Prostate gland (tissue), 2 donors: ENCODE data around the gene ACAD11. TPM values are rescaled to one million over a fixed set of nuclear protein-coding genes. Genes with fewer than 3 reads are reported as not detected.

ENCODE experiments used
- DNase-seq: peaks from one replicate; pipeline ENCODE4 v3.0.0-alpha.2; 2019; ENCODE audit warnings: low spot score
- H3K27ac ChIP-seq, 2 donors: fragments of 200-600 bp; sonication (generic); 2 replicates each; pipeline ENCODE4 v1.5.1; 2017 to 2019
- H3K27me3 ChIP-seq: fragments of 200-600 bp; sonication (generic); replicated peaks from 2 replicates; pipeline ENCODE4 v1.5.1; 2019; ENCODE audit not compliant: insufficient read depth
- H3K36me3 ChIP-seq, 2 donors: fragments of 200-600 bp; sonication (generic); 1 replicate in 1 of 2; 2 replicates in 1 of 2; pipeline versions ENCODE4 v1.5.1 to v1.8.1; 2017 to 2019
- H3K4me1 ChIP-seq: fragments of 200-600 bp; sonication (generic); replicated peaks from 2 replicates; pipeline ENCODE4 v1.5.1; 2019
- H3K4me3 ChIP-seq, 2 donors: fragments of 200-600 bp; sonication (generic); 2 replicates each; pipeline ENCODE4 v1.5.1; 2017 to 2019
- H3K9me3 ChIP-seq: fragments of 200-600 bp; sonication (generic); 2 replicates; pipeline ENCODE4 v1.5.1; 2017
- POLR2A ChIP-seq: fragments of 450-650 bp; IDR thresholded peaks from one replicate; pipeline ENCODE4 v1.6.1; 2016; ENCODE audit warnings: antibody characterized with exemption, mild to moderate bottlenecking
- POLR2AphosphoS5 ChIP-seq: sonication (generic); formaldehyde crosslinking; IDR thresholded peaks from one replicate; pipeline ENCODE4 v1.6.1; 2017; ENCODE audit warnings: antibody characterized with exemption
- WGBS: methylation state at CpG from one replicate; pipeline ENCODE4 v1.1.5; 2018; 5-methylcytosine and 5-hydroxymethylcytosine counted together
- intact Hi-C: fragments of 100-400 bp; cut with DNase I; formaldehyde crosslinking; loops from one replicate; pipeline ENCODE4 v1.14.2; 2022
- total RNA-seq, 2 donors: library from RNA; depleted of rRNA; stranded (reverse); fragments of >200 nt; gene quantifications; one replicate each; pipeline ENCODE4 v1.1.0, GENCODE V29; 2016
- TF ChIP-seq, protein P1 (sequence below), 4 experiments: fragments of 200-600 bp in 2 of 4; fragments of 450-650 bp in 2 of 4; sonication (generic) in 2 of 4; IDR thresholded peaks; 1 replicate in 3 of 4; 2 replicates in 1 of 4; pipeline ENCODE4 v1.5.1; 2016 to 2019; ENCODE audit warnings: antibody characterized with exemption in 4 of 4, mild to moderate bottlenecking in 2 of 4, moderate library complexity in 2 of 4

Gene ACAD11
- total RNA-seq, 2 donors from 2014 or later, result 13.8 to 22.7 TPM

DNA sequence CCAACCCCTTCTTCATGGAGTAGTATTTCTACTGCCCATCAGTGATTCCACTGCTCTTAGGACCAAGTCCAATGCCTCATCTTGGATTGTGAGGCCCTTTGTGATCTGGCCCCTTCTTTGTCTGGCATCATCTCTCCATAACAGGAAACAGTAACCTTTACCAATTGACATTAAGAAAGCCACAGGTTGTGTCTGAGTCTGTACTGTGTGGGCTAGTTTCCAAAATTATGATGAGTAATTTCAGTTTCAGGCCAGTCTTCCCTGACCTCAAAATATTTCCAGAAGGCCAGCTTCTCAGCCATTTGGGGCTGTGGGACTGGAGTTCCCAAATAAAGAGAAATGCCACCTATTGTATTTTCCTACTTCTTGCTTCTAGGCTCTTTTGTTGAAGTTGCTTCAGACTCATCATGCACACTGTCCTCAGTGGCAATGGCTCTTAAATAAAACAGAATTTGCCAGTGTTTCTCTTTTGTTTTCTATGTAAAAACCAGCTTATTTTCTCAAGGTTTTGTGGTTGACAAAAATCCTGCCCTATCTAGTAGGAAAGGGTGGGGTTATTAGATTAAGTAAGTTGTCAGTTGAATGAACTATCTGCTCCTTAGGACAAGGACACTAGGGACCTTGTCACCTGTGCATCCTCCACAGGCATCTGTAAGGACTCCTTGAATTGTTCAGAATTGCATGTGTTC lies 109.6 kb downstream of the ACAD11 start:
- intact Hi-C loops, result no loop called here
- no peak for TF ChIP-seq POLR2A
- Histone ChIP-seq H3K9me3 (no peaks in the 10 kb centered on the region), H3K36me3 (no peaks in the 10 kb centered on the region), H3K27me3 (no peaks in the 10 kb centered on the region), H3K4me3 (no peak overlapping the region), H3K4me1 (no peaks in the 10 kb centered on the region), H3K27ac (no peak overlapping the region)
- DNase-seq, result no peak

DNA sequence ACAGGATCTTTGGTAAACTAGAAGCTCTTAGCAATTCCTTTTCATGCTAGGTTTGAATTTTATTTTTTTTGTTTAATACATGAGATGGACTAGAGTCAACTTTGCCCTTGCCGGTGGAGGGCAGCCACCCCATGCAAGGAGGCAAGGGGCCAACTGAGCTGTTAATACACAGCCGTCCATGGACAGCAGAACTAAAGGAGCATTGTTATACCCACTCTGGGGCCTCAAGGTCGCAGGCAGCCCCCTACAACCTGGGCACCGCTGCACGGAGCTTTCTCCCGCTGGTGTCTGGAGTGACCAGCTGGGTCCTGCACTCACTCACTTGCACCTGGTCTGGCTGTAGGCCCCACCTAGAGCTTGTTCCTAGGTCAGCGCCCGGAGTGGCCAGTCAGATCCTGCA lies 110.4 kb downstream of the ACAD11 start:
- no peak overlapping the region for H3K4me3 ChIP-seq
- no peak for DNase-seq
- H3K4me1 ChIP-seq, result no peaks in the 10 kb centered on the region
- TF ChIP-seq POLR2AphosphoS5, result no peak
- TF ChIP-seq POLR2A, result no peak
- TF ChIP-seq, protein P1, sequence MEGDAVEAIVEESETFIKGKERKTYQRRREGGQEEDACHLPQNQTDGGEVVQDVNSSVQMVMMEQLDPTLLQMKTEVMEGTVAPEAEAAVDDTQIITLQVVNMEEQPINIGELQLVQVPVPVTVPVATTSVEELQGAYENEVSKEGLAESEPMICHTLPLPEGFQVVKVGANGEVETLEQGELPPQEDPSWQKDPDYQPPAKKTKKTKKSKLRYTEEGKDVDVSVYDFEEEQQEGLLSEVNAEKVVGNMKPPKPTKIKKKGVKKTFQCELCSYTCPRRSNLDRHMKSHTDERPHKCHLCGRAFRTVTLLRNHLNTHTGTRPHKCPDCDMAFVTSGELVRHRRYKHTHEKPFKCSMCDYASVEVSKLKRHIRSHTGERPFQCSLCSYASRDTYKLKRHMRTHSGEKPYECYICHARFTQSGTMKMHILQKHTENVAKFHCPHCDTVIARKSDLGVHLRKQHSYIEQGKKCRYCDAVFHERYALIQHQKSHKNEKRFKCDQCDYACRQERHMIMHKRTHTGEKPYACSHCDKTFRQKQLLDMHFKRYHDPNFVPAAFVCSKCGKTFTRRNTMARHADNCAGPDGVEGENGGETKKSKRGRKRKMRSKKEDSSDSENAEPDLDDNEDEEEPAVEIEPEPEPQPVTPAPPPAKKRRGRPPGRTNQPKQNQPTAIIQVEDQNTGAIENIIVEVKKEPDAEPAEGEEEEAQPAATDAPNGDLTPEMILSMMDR (IDR thresholded peaks at IDR 0.05), result no peak
- 94% methylated on average over 7 of the region's 8 CpGs for WGBS
- H3K27ac ChIP-seq, result no peak overlapping the region
- no peaks in the 10 kb centered on the region for H3K36me3 ChIP-seq
- H3K9me3 ChIP-seq, result no peaks in the 10 kb centered on the region
- intact Hi-C loops, result no loop called here
- H3K27me3 ChIP-seq, result no peaks in the 10 kb centered on the region

DNA sequence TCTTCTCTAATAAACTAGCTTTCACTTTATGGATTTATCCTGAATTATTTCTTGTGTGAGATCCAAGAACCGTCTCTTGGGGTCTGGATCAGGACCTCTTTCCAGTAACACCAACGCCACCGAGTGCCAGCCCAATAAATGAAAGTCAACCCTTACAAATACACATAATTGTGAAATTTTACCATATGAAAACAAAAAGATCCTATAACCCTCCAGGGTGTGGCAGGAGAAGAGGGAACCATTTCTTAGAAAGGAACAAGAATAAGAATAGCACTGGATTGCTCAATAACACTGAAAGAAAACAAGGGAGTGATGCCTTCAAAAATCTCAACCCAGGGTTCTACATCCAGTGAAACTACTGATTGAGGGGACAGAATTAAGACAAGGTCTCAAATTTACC lies 114.1 kb downstream of the ACAD11 start:
- Histone ChIP-seq H3K4me3 (no peak overlapping the region), H3K27ac (no peak overlapping the region), H3K36me3 (no peaks in the 10 kb centered on the region), H3K27me3 (no peaks in the 10 kb centered on the region), H3K4me1 (no peaks in the 10 kb centered on the region), H3K9me3 (no peaks in the 10 kb centered on the region)
- TF ChIP-seq, protein P1 (IDR thresholded peaks at IDR 0.05), result no peak
- no peak for TF ChIP-seq POLR2AphosphoS5
- TF ChIP-seq POLR2A, result no peak
- DNase-seq, result no peak
- intact Hi-C loops, result no loop called here
- WGBS, result 65% methylated on average over 3 of the region's 3 CpGs

DNA sequence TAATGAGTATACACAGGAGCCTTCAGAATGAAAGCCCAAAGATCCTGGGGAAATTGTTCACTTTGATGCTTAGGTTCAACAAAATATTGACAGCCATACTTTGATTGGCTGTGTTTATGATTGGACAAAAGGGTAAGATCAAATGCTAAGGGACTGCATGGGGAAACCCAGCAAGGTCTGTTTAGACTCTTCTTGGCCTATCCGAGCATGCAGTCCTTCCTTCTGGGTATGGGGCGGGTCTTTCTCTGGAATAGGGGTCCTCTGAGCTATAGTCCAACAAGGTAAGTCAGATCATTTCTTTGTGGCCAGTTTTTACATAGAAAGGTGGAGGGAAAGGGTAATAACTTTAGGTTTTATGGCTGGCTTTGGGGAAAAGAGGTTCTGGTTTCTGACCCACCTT lies 115.5 kb downstream of the ACAD11 start:
- H3K36me3 ChIP-seq, result no peaks in the 10 kb centered on the region
- intact Hi-C loops, result no loop called here
- no peak overlapping the region for H3K4me3 ChIP-seq
- DNase-seq, result no peak
- no peak for TF ChIP-seq POLR2AphosphoS5
- no peaks in the 10 kb centered on the region for H3K4me1 ChIP-seq
- WGBS, result 89% methylated on average over 2 of the region's 2 CpGs
- H3K9me3 ChIP-seq, result no peaks in the 10 kb centered on the region
- H3K27ac ChIP-seq, result no peak overlapping the region
- no peaks in the 10 kb centered on the region for H3K27me3 ChIP-seq

DNA sequence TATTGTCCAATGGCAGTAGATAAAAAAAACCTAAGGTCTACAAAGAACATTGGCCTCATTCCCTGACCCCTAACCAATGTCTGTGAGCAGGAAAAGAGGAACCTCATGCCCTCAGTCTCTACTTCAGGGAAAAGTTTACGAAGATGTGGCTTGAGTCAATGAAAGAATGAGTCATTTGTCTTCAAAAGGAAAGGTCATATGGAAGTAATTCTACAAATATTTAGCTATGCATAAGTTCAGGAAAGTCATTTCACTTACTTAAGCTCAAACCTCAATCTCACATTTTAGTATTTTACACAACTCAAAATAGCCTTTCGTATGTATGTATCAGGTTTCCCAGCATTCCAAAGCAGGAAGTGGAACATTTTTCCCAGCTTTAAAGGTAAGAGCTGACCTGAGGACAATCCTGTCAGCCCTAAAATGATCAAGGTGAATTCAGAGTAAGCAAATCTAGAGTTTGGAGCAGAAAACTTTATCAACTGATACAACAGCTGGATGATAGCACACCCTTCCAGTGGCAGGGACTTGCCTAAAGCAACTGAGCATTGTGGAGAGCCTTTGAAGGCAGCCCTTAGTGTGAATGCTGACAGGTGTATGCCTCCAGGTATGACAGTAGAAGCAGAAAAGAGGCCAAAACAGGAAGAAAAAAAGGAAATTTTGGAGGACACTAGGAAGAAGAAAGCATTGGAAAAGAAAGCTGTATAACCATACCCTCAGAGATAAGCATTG lies 116.4 kb downstream of the ACAD11 start:
- no peak for DNase-seq
- Histone ChIP-seq H3K4me3 (no peak overlapping the region), H3K4me1 (no peaks in the 10 kb centered on the region), H3K27me3 (no peaks in the 10 kb centered on the region), H3K36me3 (no peaks in the 10 kb centered on the region), H3K27ac (no peak overlapping the region), H3K9me3 (no peaks in the 10 kb centered on the region)
- intact Hi-C loops, result no loop called here
- TF ChIP-seq POLR2AphosphoS5, result no peak
- TF ChIP-seq POLR2A, result no peak
- TF ChIP-seq, protein P1 (IDR thresholded peaks at IDR 0.05), result no peak
- 69% methylated on average over 2 of the region's 2 CpGs for WGBS

DNA sequence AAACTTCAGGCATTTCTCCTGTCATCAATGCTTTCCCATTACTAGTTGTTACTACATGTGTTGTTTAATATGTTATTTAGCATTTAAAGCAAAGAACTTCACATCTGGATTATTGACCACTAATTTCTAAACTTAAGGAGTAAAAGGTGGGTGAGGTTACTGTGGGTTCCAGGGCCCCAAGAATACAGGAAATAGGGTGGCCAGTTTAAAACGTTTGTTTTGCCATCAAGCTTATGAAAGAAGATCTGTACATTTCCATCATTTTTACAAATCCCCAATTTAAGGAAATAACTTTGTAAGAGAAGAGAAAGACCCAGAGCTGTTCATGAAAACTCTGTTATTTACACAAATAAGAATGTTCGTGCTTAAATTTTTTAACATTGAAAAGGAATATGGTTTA lies 117.0 kb downstream of the ACAD11 start:
- Histone ChIP-seq H3K36me3 (no peaks in the 10 kb centered on the region), H3K27ac (no peak overlapping the region), H3K9me3 (no peaks in the 10 kb centered on the region), H3K27me3 (no peaks in the 10 kb centered on the region), H3K4me3 (no peak overlapping the region), H3K4me1 (no peaks in the 10 kb centered on the region)
- no peak for TF ChIP-seq POLR2A
- TF ChIP-seq POLR2AphosphoS5, result no peak
- TF ChIP-seq, protein P1 (IDR thresholded peaks at IDR 0.05), result no peak
- intact Hi-C loops, result no loop called here
- WGBS, result 56% methylated on average over 2 of the region's 2 CpGs
- DNase-seq, result no peak
